A549 treated with AZD9567 at 1 μM for 4 hours (cell line): Measurements from ENCODE around the gene SH2D5. TPM values are rescaled to one million over a fixed set of nuclear protein-coding genes. Genes with fewer than 3 reads are reported as not detected.

ENCODE experiments used
- total RNA-seq: library from RNA; stranded (reverse); fragments of 200-300 nt; extraction: Qiagen RNA extraction; gene quantifications from 5 replicates; pipeline ENCODE4 v1.2.3, GENCODE V29; 2022; ENCODE audit not compliant: insufficient read depth

The SH2D5 gene
- total RNA-seq = 11.4 to 16.7 TPM (median 14.2 TPM) in 5 replicates

GRCh38 chr1:20732588-20733359 is at the start of gene SH2D5:
SH2D5 (minus strand) TSS chr1:20732703; CDS start chr1:20728044, 4,659 bp downstream.

GRCh38 chr1:20717452-20718342 is 14.8 kb downstream of the SH2D5 start, which contains the start of gene KIF17:
KIF17 (minus strand) TSS chr1:20718007; CDS start chr1:20717706, 301 bp downstream.

Other genes with a start within 250 kb of the SH2D5 start
- gene CAMK2N1, start 246.5 kb downstream of the SH2D5 start, total RNA-seq = 38.0 to 57.0 TPM (median 51.5 TPM) in 5 replicates
- gene MUL1, start 224.6 kb downstream of the SH2D5 start, total RNA-seq = 36.7 to 45.3 TPM (median 44.1 TPM) in 5 replicates
- 2.3 to 4.9 TPM (median 3.7 TPM) in 5 replicates for gene FAM43B, start 180.1 kb downstream of the SH2D5 start, total RNA-seq
- gene CDA, start 143.6 kb downstream of the SH2D5 start, total RNA-seq = 30.8 to 42.7 TPM (median 31.5 TPM) in 5 replicates
- 29.8 to 34.3 TPM (median 33.5 TPM) in 5 replicates for gene PINK1, start 99.2 kb downstream of the SH2D5 start, total RNA-seq
- 155 to 210 TPM (median 208 TPM) in 5 replicates for gene DDOST, start 71.3 kb downstream of the SH2D5 start, total RNA-seq
- 1.3 to 1.8 TPM (median 1.5 TPM) in 4 of 5 replicates, not detected in the other for gene KIF17, start 14.7 kb downstream of the SH2D5 start, total RNA-seq
- 99.3 to 126 TPM (median 123 TPM) in 5 replicates for gene HP1BP3, start 54.6 kb upstream of the SH2D5 start, total RNA-seq